ENCODE results near the gene OTOA. TPM values are rescaled to one million over a fixed set of nuclear protein-coding genes. Genes with fewer than 3 reads are reported as not detected.
"Not testable (repeated sequence)": the region's sequence is repeated elsewhere in the genome, so short reads cannot be mapped to it uniquely, and the experiment has no call there.

OTOA gene
- polyA plus RNA-seq, 4 donors = 0.07 to 0.22 (median 0.17) TPM

DNA sequence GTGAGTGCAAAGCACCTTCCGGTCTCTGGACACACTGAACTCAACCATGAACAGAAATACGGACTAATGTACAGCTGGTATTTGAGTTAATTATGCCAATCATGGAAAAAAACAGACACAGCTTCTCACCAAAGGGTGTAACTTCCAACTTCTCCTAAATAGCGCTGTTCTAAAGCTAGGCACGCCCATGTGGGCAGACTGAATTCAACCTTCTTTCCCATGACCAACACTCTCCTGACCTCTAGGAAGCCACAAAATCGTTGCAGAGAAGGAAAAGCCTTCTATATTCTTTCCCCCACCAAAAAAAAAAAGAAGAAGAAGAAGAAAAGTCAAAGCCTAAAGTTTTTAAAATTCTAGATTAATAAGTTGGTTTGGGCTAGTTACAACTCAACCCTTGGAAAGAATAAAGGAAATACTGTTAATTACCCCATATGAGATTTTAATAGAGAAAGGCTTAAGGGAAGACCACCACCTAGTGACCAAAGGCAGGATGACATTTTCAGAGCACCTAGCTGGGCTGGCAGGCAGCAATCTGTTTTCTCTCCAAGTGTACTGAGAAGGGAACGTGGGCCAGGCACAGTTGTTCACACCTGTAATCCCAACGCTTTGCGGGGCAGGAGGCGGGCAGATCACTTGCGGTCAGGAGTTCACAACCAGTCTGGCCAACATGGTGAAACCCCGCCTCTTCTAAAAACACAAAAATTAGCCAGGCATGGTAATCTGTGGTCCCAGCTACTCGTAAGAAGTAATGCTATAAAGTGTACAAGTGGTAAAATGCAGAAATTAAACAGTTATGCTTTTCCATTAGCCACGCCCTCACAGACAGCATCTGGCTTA, 138.0 kb downstream of the OTOA start:
- DNase-seq (ENCODE audit: low read depth in 4 of 4, low spot score in 2 of 4) = peak in 1 of 4 donors; percentile 15

DNA sequence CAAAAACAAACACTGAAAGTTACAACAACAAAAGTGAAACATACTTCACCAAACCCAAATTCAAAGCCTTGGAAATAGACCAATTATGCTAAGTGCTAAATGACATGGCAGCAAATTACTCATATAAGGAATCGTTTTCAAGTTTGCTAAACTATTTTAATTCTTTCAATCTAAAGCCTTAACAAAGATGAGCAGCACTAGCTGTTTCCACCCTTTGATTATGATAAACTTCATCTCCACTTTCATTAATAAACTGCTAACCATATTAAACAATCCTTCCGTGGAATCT, 138.6 kb downstream of the OTOA start:
- not testable (repeated sequence) for DNase-seq (ENCODE audit: low read depth in 4 of 4, low spot score in 2 of 4)

Other genes with a start within 250 kb of the OTOA start
- 100 to 1,000 TPM; 226 to 269 (median 252) TPM for gene METTL9, start 64.4 kb upstream of the OTOA start, polyA plus RNA-seq (ENCODE audit: insufficient read length in 4 of 4)
- gene IGSF6, start 11.4 kb upstream of the OTOA start, polyA plus RNA-seq (ENCODE audit: insufficient read length in 4 of 4) = 1 to 10 TPM; 2.0 to 8.1 (median 4.8) TPM
- 100 to 1,000 TPM in 2 of 4 donors, 10 to 100 TPM in 2; 27.0 to 267 (median 93.8) TPM for gene NPIPB4, start 193.8 kb downstream of the OTOA start, polyA plus RNA-seq (ENCODE audit: insufficient read length in 4 of 4)

All from left renal cortex interstitium (tissue), 4 donors.